ENCODE data around the gene MCOLN1.
A peak's percentile ranks its signal among the peaks of the same experiment; 100 is the strongest.

The MCOLN1 gene

GRCh38 chr19:7504684-7505083 is 17.7 kb upstream of the MCOLN1 start:
- DNase-seq = no peak

- DNase-seq = no peak
These were observed 17.1 kb upstream of the MCOLN1 start for GRCh38 chr19:7505288-7505681.

GRCh38 chr19:7505682-7506384 is 16.6 kb upstream of the MCOLN1 start:
- DNase-seq = no peak

- DNase-seq = no peak
These were observed 15.8 kb upstream of the MCOLN1 start for GRCh38 chr19:7506385-7507328.

GRCh38 chr19:7507884-7508283 is 14.5 kb upstream of the MCOLN1 start:
- DNase-seq = no peak

GRCh38 chr19:7509625-7510024 is 12.8 kb upstream of the MCOLN1 start:
- no peak for DNase-seq

GRCh38 chr19:7512400-7512851 is 10.0 kb upstream of the MCOLN1 start:
- no peak for DNase-seq

GRCh38 chr19:7513809-7514642 is 8.4 kb upstream of the MCOLN1 start:
- DNase-seq = no peak

- no peak for DNase-seq
These were observed 7.2 kb upstream of the MCOLN1 start for GRCh38 chr19:7515110-7515644.

- DNase-seq = peak; percentile 49
These were observed 6.7 kb upstream of the MCOLN1 start, which contains the start of gene ZNF358 for GRCh38 chr19:7515645-7516151. TSS of gene ZNF358 (plus strand) at chr19:7516103. CDS start at chr19:7519243, 3,140 bp downstream.

- no peak for DNase-seq
These were observed 6.1 kb upstream of the MCOLN1 start for GRCh38 chr19:7516333-7516732.

- no peak for DNase-seq
These were observed 5.5 kb upstream of the MCOLN1 start for GRCh38 chr19:7516878-7517277.

GRCh38 chr19:7519361-7520130 is 2.9 kb upstream of the MCOLN1 start:
- no peak for DNase-seq

GRCh38 chr19:7520131-7521051 is 2.0 kb upstream of the MCOLN1 start:
- DNase-seq = no peak

GRCh38 chr19:7521551-7522071 is 813 bp upstream of the MCOLN1 start:
- DNase-seq = no peak

GRCh38 chr19:7522923-7523667 is 671 bp downstream of the MCOLN1 start:
- DNase-seq = no peak

GRCh38 chr19:7524523-7524922 is 2.1 kb downstream of the MCOLN1 start:
- DNase-seq = no peak

GRCh38 chr19:7524992-7525739 is 2.7 kb downstream of the MCOLN1 start:
- no peak for DNase-seq
